Stimulated activated naive CD8-positive, alpha-beta T cell treated with anti-CD3 and anti-CD28 coated beads, Interleukin-15, Interleukin-2, amounts not matched to agents 100 U/mL and 50 U/mL, for 24 hours (primary cell): ENCODE measurements around the gene FIGNL2.
A peak's percentile ranks its signal among the peaks of the same experiment; 100 is the strongest.
"Not testable (repeated sequence)": the region's sequence is repeated elsewhere in the genome, so short reads cannot be mapped to it uniquely, and the experiment has no call there.

Experiments
- ATAC-seq: fragments of 150-1000 bp; cut with Tn5 transposase; one replicate; pipeline ENCODE4 v1.10.0; 2021
- DNase-seq: peaks from one replicate; pipeline ENCODE4 v3.0.0; 2021

The FIGNL2 gene

DNA sequence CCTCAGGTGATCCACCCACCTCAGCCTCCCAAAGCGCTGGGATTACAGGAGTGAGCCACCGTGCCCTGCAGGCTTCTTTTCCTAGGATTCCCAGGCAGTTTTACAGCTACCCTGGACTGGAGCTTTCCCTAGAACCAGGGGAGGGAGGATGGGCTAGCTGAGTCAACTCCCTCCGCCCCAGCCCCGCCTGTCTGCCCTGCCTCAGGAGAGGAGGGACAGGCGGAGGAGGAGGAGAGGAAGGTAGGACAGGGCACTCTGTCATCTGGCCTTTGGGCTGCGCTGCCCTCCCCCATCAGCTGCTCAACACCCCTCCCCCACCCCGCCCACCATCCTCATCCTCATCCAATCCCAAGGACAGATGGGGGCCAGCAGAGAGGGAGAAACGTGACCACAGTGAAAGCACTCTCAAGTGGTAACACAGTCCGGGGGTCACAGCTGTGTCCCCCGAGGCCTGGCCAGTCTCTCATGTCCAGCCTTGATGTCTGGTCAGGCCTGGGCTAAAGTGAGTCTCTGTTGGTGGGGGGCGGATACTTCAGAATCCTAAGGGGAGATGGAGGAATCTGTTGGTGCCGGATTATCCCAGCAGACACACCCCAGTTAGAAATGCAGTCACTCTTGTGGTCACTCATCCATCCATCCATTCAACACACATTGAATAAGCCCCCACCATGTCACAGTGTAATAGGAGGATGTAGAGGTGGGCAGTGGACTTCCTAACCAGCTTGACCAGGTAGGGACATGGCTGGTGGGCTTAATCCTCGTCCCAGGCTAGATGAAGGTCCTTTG lies 12.3 kb downstream of the FIGNL2 start:
- DNase-seq: no peak
- ATAC-seq: no peak

- ATAC-seq (no peak), DNase-seq (no peak)
Observed at GRCh38 chr12:51834411-51834810, 14.1 kb downstream of the FIGNL2 start.

DNA sequence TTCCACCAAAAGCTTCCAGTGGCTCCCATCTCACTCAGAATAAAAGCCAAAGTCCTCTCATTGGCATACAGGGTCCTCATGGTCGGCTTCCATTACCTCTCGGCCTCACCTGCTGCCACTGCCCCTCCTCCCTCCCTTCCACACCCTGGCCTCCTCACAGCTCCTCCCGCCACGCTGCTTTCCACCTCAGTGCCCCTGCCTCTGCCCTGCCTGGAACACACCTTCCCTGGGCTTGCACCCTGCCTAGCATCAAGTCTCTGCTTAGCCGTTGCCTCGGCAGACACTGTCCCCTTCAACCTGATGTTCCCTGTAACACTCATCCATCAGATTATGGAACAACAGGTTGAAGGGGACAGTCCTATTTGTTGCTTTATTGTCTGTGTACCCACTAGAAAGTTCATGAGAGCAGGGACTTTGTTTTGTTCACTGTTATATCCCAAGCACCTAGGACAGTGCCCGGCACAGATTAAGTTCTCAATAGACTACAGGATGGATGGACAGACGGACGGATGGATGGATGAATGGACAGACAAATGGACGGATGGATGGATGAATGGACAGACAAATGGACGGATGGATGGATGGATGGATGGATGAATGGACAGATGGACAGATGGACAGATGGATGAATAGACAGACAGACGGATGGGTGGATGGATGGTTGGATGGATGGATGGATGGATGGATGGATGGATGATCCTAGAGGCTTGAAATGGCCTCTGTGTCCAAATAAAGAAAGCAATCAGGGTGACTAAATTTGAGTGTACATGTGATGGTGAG lies 14.9 kb downstream of the FIGNL2 start:
- no peak for ATAC-seq
- DNase-seq: no peak

DNA sequence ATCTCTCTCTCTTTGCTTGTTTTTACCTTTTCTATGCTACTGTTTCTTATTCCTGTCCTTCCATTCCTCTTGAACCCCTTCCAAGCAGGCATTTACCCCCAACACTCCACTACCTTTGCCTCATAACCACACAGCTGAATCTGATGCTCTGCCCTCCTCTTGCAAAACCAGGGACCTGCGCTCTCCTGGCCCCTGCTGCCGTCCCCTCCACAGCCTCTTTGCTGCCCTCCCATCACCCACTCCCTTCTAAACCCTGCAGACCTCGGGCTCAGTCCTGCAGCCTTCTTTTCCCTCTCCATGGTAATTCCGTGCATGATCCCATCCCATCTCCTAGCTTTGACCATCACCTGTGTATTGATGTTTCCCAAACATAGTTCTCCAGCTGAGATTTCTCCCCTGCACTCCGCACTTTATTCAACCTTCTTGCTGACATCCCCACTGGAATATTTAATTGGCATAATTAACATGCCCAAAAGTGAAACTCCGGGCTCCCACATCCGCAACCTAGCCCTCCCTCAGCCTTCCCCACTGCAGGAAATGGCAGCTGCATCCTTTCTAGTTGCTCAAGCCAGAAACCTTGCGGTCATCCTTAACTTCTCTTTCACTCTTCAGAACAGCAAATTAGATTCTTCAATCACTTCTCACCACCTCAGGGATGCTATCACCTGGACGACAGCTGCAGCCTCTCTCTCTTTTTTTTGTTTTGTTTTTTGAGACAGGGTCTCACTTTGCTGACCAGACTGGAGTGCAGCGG lies 16.0 kb downstream of the FIGNL2 start:
- no peak for ATAC-seq
- DNase-seq: no peak

- not testable (repeated sequence) for ATAC-seq, DNase-seq
Observed at GRCh38 chr12:51831817-51832216, 16.7 kb downstream of the FIGNL2 start.

DNA sequence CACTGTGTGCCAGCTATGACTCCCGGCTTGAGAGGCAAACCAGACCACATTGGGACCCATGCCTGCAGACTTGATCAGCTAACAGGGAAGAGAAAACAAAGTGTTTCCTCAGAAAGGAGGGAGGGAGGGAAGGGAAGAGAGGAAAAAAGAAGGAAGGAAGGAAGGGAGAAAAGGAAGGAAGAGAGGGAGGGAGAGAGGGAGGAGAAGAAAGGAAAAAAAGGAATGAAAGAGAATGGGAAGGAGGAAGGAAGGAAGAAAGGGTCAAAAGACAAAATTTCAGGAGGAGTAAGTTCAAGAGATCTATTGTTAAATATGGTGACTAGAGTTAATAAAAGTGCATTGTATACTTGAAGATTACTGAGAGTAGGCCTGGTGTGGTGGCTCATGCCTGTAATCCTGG lies 18.9 kb downstream of the FIGNL2 start:
- ATAC-seq: no peak
- no peak for DNase-seq

DNA sequence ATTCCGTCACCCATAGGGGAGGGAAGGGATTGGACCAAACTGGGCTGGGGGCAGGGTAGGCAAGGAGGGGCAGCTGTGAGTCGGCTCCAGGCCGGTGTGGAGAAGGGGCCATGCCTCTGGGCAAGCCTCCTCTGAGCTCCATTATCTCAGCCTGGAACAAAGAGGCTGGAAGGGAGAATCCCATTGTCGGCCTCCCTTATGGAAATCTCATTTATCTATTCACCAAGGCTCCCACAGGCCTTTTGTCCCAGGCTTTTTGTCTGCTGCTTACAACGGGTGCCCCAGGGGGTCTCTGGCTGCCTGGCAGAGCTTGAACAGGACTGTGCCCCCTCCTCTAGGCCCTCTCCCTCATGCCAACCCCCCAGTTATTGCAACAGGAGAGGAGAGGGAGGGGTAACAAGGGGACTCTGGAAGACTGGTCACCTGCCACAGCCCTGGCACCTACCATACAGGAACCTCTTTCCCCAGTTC lies 19.5 kb downstream of the FIGNL2 start:
- no peak for DNase-seq
- ATAC-seq: no peak

DNA sequence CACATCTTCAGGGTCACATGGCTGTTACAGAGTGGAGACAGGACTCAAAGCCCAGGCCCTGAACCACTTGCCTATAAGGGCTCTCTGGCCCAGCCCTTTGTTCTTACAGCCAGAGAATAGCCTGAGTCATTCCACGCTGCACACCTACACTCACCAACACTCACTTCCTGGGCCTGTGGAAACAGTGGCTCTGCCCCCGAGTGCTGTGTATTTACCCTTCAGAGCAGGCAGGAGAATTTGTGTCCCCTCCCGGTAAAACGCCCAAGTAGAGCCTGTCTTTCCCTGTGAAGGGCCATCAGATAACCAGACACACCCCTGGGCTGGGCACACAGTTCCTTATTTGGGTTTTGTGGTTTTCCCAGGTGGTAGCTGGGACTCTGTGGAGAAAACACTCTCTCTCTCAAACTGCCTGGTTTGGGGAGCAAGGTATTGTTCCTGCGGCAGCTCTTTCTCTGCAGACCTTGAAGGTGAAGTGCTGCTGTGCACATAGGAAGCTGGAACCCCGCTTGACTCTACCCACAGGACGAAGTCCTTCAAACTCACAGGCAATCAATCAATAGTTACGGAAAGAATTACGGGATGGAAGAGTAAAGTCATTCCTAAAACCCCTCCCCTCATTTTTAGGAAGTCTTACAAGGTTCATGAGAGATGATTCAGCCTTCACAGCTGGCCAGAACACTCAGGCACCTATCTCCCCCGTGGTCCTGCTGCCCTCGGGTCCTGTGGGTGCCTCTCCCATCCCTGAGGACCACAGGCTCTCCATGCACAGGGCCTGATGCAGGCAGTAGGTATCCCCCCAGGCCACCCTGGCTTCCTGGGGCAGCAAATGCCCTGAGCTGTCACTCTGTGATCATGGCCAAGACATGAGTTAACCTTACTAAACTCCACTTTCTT lies 20.3 kb downstream of the FIGNL2 start:
- peak; percentile 67 for DNase-seq
- ATAC-seq: peak; percentile 98

DNA sequence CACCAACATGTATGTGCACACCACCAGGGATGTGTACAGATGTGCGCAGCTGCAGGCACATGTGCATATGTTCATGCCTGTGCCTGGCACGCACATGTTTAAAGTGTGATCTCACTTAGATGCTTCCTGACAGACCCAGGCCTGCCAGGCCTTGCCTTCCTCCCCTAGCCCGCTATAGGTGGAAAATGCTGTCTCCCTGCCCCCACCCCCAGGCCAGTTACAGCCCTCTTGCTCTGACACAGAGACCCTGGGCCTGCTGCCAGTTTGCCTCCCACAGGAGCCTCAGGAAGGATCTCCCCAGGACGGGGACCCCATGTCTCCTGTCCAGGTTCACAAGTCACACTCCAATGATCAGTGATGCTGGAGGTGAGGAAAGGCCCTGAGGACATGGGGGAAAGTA lies 21.6 kb downstream of the FIGNL2 start:
- no peak for DNase-seq

DNA sequence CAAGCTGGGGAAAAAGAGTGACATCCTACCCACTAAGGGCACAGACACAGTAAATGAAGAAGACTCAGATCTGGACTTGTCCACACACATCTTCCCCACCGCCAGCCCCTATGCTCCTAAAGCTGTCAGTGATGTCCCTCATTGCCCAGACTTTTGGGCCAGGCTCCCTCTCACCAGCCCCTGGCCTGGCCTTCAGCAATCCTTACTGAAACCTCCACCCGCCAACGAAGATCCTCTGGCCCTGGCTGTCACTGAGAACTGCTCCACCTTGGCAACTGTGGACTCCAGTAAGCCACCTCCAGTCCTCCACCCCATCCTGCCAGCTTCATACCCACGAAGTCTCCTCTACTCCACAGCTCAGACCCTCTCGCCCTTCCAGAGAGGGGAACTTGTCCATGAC lies 23.3 kb downstream of the FIGNL2 start:
- no peak for DNase-seq
- no peak for ATAC-seq

More for the DNA sequence above, 21.6 kb downstream of the FIGNL2 start:
- no peak for ATAC-seq

DNA sequence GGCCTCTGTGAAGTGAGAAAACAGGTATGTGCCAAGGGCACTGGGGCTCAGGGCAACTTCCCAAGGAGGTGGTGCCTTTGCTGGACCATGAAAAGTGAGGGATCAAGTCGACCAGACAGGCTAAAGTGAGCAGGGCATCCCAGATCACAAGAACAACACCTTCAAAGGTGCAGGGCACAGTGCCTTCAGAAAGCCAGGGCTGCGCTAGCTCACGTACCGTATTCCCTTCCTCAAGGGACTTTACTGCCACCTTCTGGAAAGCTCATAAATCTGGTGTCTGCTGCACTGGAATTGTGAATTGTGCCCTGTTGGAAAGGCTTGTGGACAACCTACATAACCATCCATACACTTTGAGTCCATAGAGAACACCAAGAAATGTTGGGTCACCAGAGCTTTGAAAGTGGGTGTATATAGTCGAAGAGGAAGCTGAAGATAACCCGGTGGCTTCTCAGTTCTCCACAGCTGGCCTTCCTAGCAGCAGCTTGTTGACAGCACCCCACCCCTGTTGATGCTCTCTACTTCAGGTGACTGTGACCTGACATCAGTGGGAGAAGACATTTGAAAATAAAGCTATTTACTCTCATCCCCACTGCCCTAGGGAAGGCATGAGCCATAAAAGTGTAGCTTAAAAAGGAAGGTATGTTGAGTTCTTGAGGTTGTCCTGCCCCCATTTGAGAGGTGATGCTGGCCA lies 24.5 kb downstream of the FIGNL2 start:
- ATAC-seq: no peak
- DNase-seq: peak; percentile 30

DNA sequence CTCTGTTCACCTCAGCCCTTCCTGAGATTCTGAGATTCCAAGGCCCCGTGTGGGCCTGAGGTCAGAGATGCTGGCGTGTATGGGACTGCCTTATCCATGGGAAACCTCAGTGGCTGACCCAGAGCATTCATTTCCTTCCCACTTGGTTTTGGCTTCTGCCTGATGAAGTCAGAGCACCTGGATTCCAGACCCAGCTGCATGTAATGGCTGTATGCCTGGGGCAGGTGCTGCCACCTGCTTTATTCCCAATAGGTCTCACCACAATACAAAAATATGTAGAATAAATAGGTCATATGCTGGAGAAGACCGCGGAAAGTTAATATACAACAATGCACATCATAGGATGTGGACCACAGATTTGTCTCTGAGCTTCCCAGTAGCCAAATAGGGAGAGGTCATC lies 25.6 kb downstream of the FIGNL2 start:
- DNase-seq (no peak), ATAC-seq (no peak)

- ATAC-seq: no peak
Observed at GRCh38 chr12:51822261-51822616, 26.3 kb downstream of the FIGNL2 start.

DNA sequence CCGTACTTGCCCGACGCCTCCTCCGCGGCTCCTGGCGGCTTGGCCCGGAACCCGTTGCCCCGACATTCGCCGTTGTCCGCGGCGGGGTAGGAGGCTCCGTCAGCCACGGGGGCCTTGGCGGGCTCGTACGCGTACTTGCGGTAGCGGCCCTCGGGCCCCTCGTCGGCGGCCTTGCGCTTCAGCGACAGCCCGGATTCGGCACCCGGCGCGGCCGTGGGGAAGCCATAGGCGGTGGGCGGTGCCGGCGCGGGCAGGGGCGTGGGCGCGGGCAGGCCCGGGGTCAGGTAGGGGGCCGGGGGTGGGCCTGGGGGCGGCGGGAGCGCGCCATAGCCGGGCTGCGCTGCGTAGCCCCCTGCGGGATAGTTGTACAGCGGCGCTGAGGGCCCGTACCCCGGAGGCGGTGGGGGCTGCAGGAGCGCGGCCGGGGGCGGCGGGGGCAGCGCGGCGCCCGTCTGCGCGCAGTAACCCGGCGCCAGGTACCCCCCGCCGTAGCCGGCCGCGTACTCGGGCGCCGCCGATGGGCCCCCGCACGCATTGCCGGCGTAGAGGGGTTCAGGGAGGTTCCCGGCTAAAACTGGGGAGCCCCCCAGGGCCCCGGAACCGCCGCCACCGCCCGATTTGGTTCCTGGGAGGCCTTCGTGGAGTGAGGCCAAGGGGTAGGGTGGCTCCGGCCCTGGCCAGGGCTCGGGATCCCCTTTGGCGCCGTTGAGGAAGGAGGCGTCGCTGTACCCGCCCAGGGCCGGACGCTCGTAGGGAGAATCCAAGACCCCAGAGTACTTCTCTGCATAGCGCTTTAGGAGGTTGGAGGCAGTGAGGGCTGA lies 26.9 kb downstream of the FIGNL2 start:
- ATAC-seq (no peak), DNase-seq (peak; percentile 50)

More at GRCh38 chr12:51822261-51822616, 26.3 kb downstream of the FIGNL2 start:
- no peak for DNase-seq

GRCh38 chr12:51820526-51821439 lies 27.7 kb downstream of the FIGNL2 start:
- peak; percentile 87 for DNase-seq
- peak; percentile 85 for ATAC-seq

DNA sequence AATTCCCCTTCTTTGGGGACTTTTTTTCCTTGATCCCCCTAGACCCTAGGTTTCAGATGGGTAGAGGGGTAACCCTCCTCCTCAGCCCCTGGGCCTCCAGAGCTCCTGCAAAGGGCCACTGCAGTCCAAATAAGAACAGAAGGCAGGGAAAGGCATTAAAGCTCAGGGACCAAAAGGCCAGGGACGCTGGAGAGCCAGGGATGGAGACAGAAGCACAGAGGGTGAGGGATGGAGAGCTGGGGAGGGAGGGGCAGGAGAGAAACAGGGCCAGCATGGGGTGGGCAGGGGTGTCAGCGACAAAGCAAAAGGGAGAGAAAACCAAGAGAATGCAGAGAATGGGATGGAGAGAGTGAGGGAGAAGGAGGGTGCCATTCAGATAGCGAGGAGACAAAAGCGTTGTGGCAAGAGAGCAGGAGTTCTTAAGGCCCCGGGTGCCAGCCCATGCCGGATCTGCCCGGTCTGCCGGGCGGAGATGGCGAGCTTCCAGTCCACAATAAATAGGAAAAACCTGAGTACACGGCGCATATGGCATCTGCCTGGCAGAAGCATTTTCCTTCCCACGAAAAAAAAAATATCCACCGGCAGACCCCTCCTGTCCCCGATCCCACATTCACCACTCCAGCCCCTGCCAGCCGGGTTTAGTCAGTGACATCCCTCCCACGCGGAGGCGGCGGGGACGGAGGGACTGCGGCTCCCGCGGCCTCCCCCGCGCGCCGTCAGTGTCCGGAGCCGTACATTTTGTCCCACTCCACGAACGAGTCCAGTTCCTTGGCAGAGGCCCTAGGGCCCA lies 28.6 kb downstream of the FIGNL2 start:
- peak; percentile 0 for ATAC-seq
- DNase-seq: no peak

- DNase-seq (no peak), ATAC-seq (no peak)
Observed at GRCh38 chr12:51818566-51819300, 29.8 kb downstream of the FIGNL2 start.
